Endothelial cell of umbilical vein (primary cell): ENCODE measurements around the gene TCEANC. TPM values are rescaled to one million over a fixed set of nuclear protein-coding genes. Genes with fewer than 3 reads are reported as not detected.

Experiments used
- BruUV-seq: library from RNA; stranded (reverse); fragments of 400-500 nt; replicated peaks from 2 replicates; lab custom pipeline; 2021; lab: Mats Ljungman, UMichigan
- CTCF ChIA-PET: fragments of 300-600, 350-600 bp; sonication (Branson Sonifier 250); formaldehyde crosslinking; loops from one replicate; lab custom pipeline; 2021; ENCODE audit warnings: antibody characterized with exemption, inconsistent platforms; lab: Charles Lee
- POLR2A ChIA-PET: fragments of 300-600, 350-600 bp; sonication (Branson Sonifier 250); formaldehyde crosslinking; loops from one replicate; lab custom pipeline; 2021; ENCODE audit warnings: antibody characterized with exemption, inconsistent platforms; lab: Charles Lee
- DNase-seq: peaks from one replicate; pipeline ENCODE4 v3.0.0-alpha.2; 2011; ENCODE audit warnings: low read depth, low spot score
- FAIRE-seq: peaks from 2 replicates; lab custom pipeline; 2011; peaks lifted over from hg19 to GRCh38; lab: Jason Lieb, UNC
- H2AFZ ChIP-seq: 2 replicates; pipeline ENCODE4 v1.6.0; 2012; ENCODE audit warnings: low read depth, low read length, control low read depth, inconsistent platforms
- H3K27ac ChIP-seq: 2 replicates; pipeline ENCODE4 v1.5.1; 2011; ENCODE audit warnings: low read depth, mild to moderate bottlenecking, control low read depth, low read length, moderate library complexity; ENCODE audit not compliant: insufficient read depth
- H3K27me3 ChIP-seq, 2 experiments: 2 replicates each; pipeline versions ENCODE4 v1.6.0 to v1.6.1; 2011; ENCODE audit warnings: low read length in 2 of 2, mixed read lengths in 1 of 2; ENCODE audit not compliant: control insufficient read depth in 2 of 2, insufficient read depth in 2 of 2
- H3K36me3 ChIP-seq, 2 experiments: 2 replicates in 1 of 2; 3 replicates in 1 of 2; pipeline ENCODE4 v1.5.1; 2011; ENCODE audit warnings: low read length in 2 of 2, mild to moderate bottlenecking in 1 of 2, moderate library complexity in 1 of 2; ENCODE audit not compliant: control insufficient read depth in 2 of 2, insufficient read depth in 2 of 2; ENCODE audit errors: extremely low read depth in 1 of 2
- H3K4me1 ChIP-seq: 3 replicates; pipeline ENCODE4 v1.5.1; 2011; ENCODE audit warnings: mild to moderate bottlenecking, low read length; ENCODE audit not compliant: control insufficient read depth, insufficient read depth; ENCODE audit errors: extremely low read depth
- H3K4me2 ChIP-seq: 2 replicates; pipeline ENCODE4 v1.6.1; 2011; ENCODE audit warnings: low read length, control low read depth, mixed read lengths; ENCODE audit not compliant: insufficient read depth
- H3K4me3 ChIP-seq, 3 experiments: fragments of 200-600 bp in 1 of 3; sonication (generic), shearing (Covaris generic) in 1 of 3; replicated peaks in 1 of 3; 2 replicates each; pipeline ENCODE4 v1.5.1; 2011 to 2016; ENCODE audit warnings: control low read depth in 3 of 3, low read length in 3 of 3, mild to moderate bottlenecking in 2 of 3, inconsistent platforms in 1 of 3, low read depth in 1 of 3, moderate library complexity in 1 of 3; ENCODE audit not compliant: insufficient read depth in 1 of 3
- H3K79me2 ChIP-seq: 2 replicates; pipeline ENCODE4 v1.6.0; 2012; ENCODE audit warnings: low read length, inconsistent platforms; ENCODE audit not compliant: control insufficient read depth, insufficient read depth
- H3K9ac ChIP-seq: replicated peaks from 2 replicates; pipeline ENCODE3; 2011; ENCODE audit warnings: low read length, control low read depth; ENCODE audit not compliant: insufficient read depth; ENCODE audit errors: extremely low read depth
- H3K9me1 ChIP-seq: replicated peaks from 3 replicates; pipeline ENCODE4 v1.6.0; 2011; ENCODE audit warnings: mild to moderate bottlenecking, low read length; ENCODE audit not compliant: control insufficient read depth, insufficient read depth; ENCODE audit errors: extremely low read depth
- H3K9me3 ChIP-seq: replicated peaks from 2 replicates; pipeline ENCODE4 v1.5.1; 2012; ENCODE audit warnings: low read length, inconsistent platforms; ENCODE audit not compliant: control insufficient read depth, insufficient read depth
- H4K20me1 ChIP-seq: replicated peaks from 2 replicates; pipeline ENCODE3; 2011; ENCODE audit warnings: mild to moderate bottlenecking, low read length; ENCODE audit not compliant: control insufficient read depth, insufficient read depth; ENCODE audit errors: extremely low read depth
- CTCF ChIP-seq, 2 donors: IDR thresholded peaks; 1 replicate in 1 of 2; 2 replicates in 1 of 2; pipeline ENCODE4 v1.5.1; 2011; ENCODE audit warnings: low read length in 2 of 2, mild to moderate bottlenecking in 2 of 2, moderate library complexity in 2 of 2, control low read depth in 1 of 2, inconsistent platforms in 1 of 2, low read depth in 1 of 2; ENCODE audit not compliant: insufficient read depth in 1 of 2; ENCODE audit errors: extremely low read depth in 1 of 2
- EZH2 ChIP-seq: IDR thresholded peaks from 2 replicates; pipeline ENCODE4 v1.6.1; 2012; ENCODE audit warnings: borderline replicate concordance, low read depth, mild to moderate bottlenecking, moderate library complexity, low read length, inconsistent platforms; ENCODE audit not compliant: severe bottlenecking
- FOS ChIP-seq: IDR thresholded peaks from 2 replicates; pipeline ENCODE4 v1.6.1; 2011; ENCODE audit warnings: mild to moderate bottlenecking, low read length, moderate library complexity, borderline replicate concordance; ENCODE audit not compliant: insufficient read depth
- JUN ChIP-seq: IDR thresholded peaks from 2 replicates; pipeline ENCODE4 v1.6.1; 2011; ENCODE audit warnings: borderline replicate concordance, low read depth; ENCODE audit not compliant: insufficient read length, insufficient read depth
- MAX ChIP-seq: IDR thresholded peaks from 2 replicates; pipeline ENCODE4 v1.6.1; 2011; ENCODE audit not compliant: insufficient read depth, insufficient read length
- MYC ChIP-seq: IDR thresholded peaks from one replicate; pipeline ENCODE4 v1.6.1; 2011; ENCODE audit warnings: mild to moderate bottlenecking, low read depth, low read length
- POLR2A ChIP-seq: IDR thresholded peaks from 2 replicates; pipeline ENCODE4 v1.6.1; 2012; ENCODE audit warnings: low read depth, mild to moderate bottlenecking, control low read depth, low read length
- POLR2AphosphoS5 ChIP-seq: IDR thresholded peaks from 2 replicates; pipeline ENCODE4 v1.6.1; 2012; ENCODE audit warnings: low read depth, mild to moderate bottlenecking, control low read depth, low read length, moderate library complexity; ENCODE audit not compliant: insufficient read depth
- dilution Hi-C: fragments of 300-500 bp; cut with MboI; formaldehyde crosslinking; loops from one replicate; pipeline ENCODE4 v1.15.0; 2019; ENCODE audit warnings: low sequenced_read_pairs; ENCODE audit not compliant: extremely low pct_ligation_motif_present
- intact Hi-C: fragments of 100-400 bp; cut with micrococcal nuclease; formaldehyde crosslinking; loops from one replicate; pipeline ENCODE4 v1.10.0; 2022
- polyA plus RNA-seq, 4 experiments: library from polyadenylated mRNA; depleted of rRNA in 3 of 4; stranded (reverse) in 3 of 4; unstranded in 1 of 4; fragments of >200 nt; gene quantifications; 2 replicates each; pipeline versions ENCODE4 v1.2.1 to v1.2.3, GENCODE V29; 2011 to 2012; ENCODE audit warnings: missing spikeins in 1 of 4
- total RNA-seq: library from RNA; stranded (reverse); gene quantifications from 2 replicates; pipeline ENCODE4 v1.2.3, GENCODE V29; 2021

TCEANC gene
- total and polyA plus RNA-seq, 2 donors (not counting 3 experiments of a cell fraction or from before 2014, with no cell fraction given), result 0.32 to 0.75 TPM

- Histone ChIP-seq H3K9me3 (no peaks in the 10 kb centered on the region), H3K27ac (no peak overlapping the region), H3K79me2 (no peaks in the 10 kb centered on the region), H4K20me1 (no peaks in the 10 kb centered on the region), H3K4me3 (no peak overlapping the region), H3K9me1 (no peaks in the 10 kb centered on the region), H3K27me3 (no peaks in the 10 kb centered on the region), H3K4me1 (no peaks in the 10 kb centered on the region), H3K4me2 (no peak overlapping the region), H3K36me3 (no peaks in the 10 kb centered on the region), H3K9ac (no peak overlapping the region), H2AFZ (no peak overlapping the region)
- POLR2A ChIA-PET, result no interaction called here
- no TSS peak for BruUV-seq
- intact Hi-C loops, result no loop called here
- no peak for TF ChIP-seq CTCF (IDR thresholded peaks at IDR 0.05; ENCODE audit: extremely low read depth in 1 of 2, insufficient read depth in 1 of 2, low read depth in 1 of 2, low read length in 2 of 2)
- no peak for TF ChIP-seq POLR2A
- TF ChIP-seq MAX, result no peak
- no peak for TF ChIP-seq FOS
- TF ChIP-seq EZH2, result no peak
- no peak for TF ChIP-seq POLR2AphosphoS5
- FAIRE-seq (no peak), DNase-seq (no peak)
- CTCF ChIA-PET, result no interaction called here
- dilution Hi-C loops, result no loop called here
Measured at GRCh38 chrX:13607996-13608365, 45.0 kb upstream of the TCEANC start.

GRCh38 chrX:13614154-13614553 lies 38.8 kb upstream of the TCEANC start:
- no peak for TF ChIP-seq MAX
- TF ChIP-seq POLR2AphosphoS5, result no peak
- no peak for TF ChIP-seq EZH2
- TF ChIP-seq FOS, result no peak
- no peak for TF ChIP-seq CTCF (IDR thresholded peaks at IDR 0.05; ENCODE audit: extremely low read depth in 1 of 2, insufficient read depth in 1 of 2, low read depth in 1 of 2, low read length in 2 of 2)
- TF ChIP-seq POLR2A, result no peak
- TF ChIP-seq JUN, result no peak
- no peak for TF ChIP-seq MYC
- Histone ChIP-seq H3K36me3 (no peaks in the 10 kb centered on the region), H3K4me3 (no peak overlapping the region), H3K4me1 (no peaks in the 10 kb centered on the region), H3K27ac (no peak overlapping the region), H3K9me1 (no peaks in the 10 kb centered on the region), H3K27me3 (no peaks in the 10 kb centered on the region), H2AFZ (no peak overlapping the region), H3K79me2 (no peaks in the 10 kb centered on the region), H4K20me1 (no peaks in the 10 kb centered on the region), H3K9me3 (no peaks in the 10 kb centered on the region), H3K9ac (no peak overlapping the region), H3K4me2 (no peak overlapping the region)
- DNase-seq (no peak), FAIRE-seq (no peak)
- BruUV-seq, result no TSS peak
- intact Hi-C loops (no loop called here), dilution Hi-C loops (no loop called here)
- POLR2A ChIA-PET, result no interaction called here
- CTCF ChIA-PET, result no interaction called here
